GM21786 (cell line): ENCODE results near the gene LUC7L2.
"Not testable (repeated sequence)": the region's sequence is repeated elsewhere in the genome, so short reads cannot be mapped to it uniquely, and the experiment has no call there.

Experiments used
- ATAC-seq: cut with Tn5 transposase; IDR thresholded peaks from one replicate; pipeline ENCODE4 v1.9.1; 2021; ENCODE audit not compliant: unreplicated experiment

The LUC7L2 gene

GRCh38 chr7:139394540-139394939, 34.8 kb downstream of the LUC7L2 start:
- ATAC-seq: no peak

- no peak for ATAC-seq
These were observed 36.7 kb downstream of the LUC7L2 start for GRCh38 chr7:139396323-139396951.

- no peak for ATAC-seq
These were observed 37.5 kb downstream of the LUC7L2 start for GRCh38 chr7:139397192-139397591.

- ATAC-seq: no peak
These were observed 43.9 kb downstream of the LUC7L2 start for GRCh38 chr7:139403601-139404000.

GRCh38 chr7:139407555-139407954, 47.9 kb downstream of the LUC7L2 start:
- ATAC-seq: no peak

- not testable (repeated sequence) for ATAC-seq
These were observed 55.2 kb downstream of the LUC7L2 start for GRCh38 chr7:139414743-139415402.

- no peak for ATAC-seq
These were observed 56.7 kb downstream of the LUC7L2 start for GRCh38 chr7:139416405-139416804.

GRCh38 chr7:139417478-139417877, 57.8 kb downstream of the LUC7L2 start:
- no peak for ATAC-seq

- no peak for ATAC-seq
These were observed 61.4 kb downstream of the LUC7L2 start for GRCh38 chr7:139421123-139421522.

GRCh38 chr7:139422126-139422525, 62.4 kb downstream of the LUC7L2 start:
- no peak for ATAC-seq

- ATAC-seq: no peak
These were observed 63.4 kb downstream of the LUC7L2 start for GRCh38 chr7:139423091-139423490.

GRCh38 chr7:139424004-139424403, 64.3 kb downstream of the LUC7L2 start:
- no peak for ATAC-seq

GRCh38 chr7:139425701-139426100, 66.0 kb downstream of the LUC7L2 start:
- ATAC-seq: not testable (repeated sequence)

GRCh38 chr7:139426258-139427028, 66.7 kb downstream of the LUC7L2 start:
- ATAC-seq: no peak

- no peak for ATAC-seq
These were observed 67.3 kb downstream of the LUC7L2 start for GRCh38 chr7:139427029-139427420.

GRCh38 chr7:139427788-139428187, 68.1 kb downstream of the LUC7L2 start:
- ATAC-seq: no peak

- not testable (repeated sequence) for ATAC-seq
These were observed 70.0 kb downstream of the LUC7L2 start for GRCh38 chr7:139429735-139430134.

GRCh38 chr7:139430443-139430842, 70.7 kb downstream of the LUC7L2 start:
- no peak for ATAC-seq

GRCh38 chr7:139431010-139431409, 71.3 kb downstream of the LUC7L2 start:
- no peak for ATAC-seq

GRCh38 chr7:139431459-139431858, 71.8 kb downstream of the LUC7L2 start:
- no peak for ATAC-seq

- ATAC-seq: no peak
These were observed 77.1 kb downstream of the LUC7L2 start for GRCh38 chr7:139436806-139437205.

- no peak for ATAC-seq
These were observed 79.7 kb downstream of the LUC7L2 start for GRCh38 chr7:139439375-139439774.
